Psoas muscle (tissue), 8 donors: ENCODE data around the gene TBC1D22A. TPM values are rescaled to one million over a fixed set of nuclear protein-coding genes. Genes with fewer than 3 reads are reported as not detected.

ENCODE experiments used
- ATAC-seq, 4 donors: fragments of 200-7000 bp; cut with Tn5 transposase; one replicate each; pipeline ENCODE4 v1.9.1; 2020; ENCODE audit warnings: moderate library complexity in 3 of 4, mild to moderate bottlenecking in 2 of 4
- DNase-seq, 2 donors: peaks; one replicate each; pipeline ENCODE4 v3.0.0-alpha.2; 2020
- H3K27ac ChIP-seq: fragments of 200-600 bp; one replicate; pipeline ENCODE4 v1.8.0; 2022
- H3K27me3 ChIP-seq, 3 donors: fragments of 200-600 bp in 1 of 3; one replicate each; pipeline versions ENCODE4 v1.6.1 to v1.8.0; 2013 to 2022; ENCODE audit warnings: low read length in 2 of 3, mild to moderate bottlenecking in 2 of 3, moderate library complexity in 1 of 3; ENCODE audit not compliant: insufficient read depth in 3 of 3
- H3K36me3 ChIP-seq, 2 donors: fragments of 200-600 bp in 1 of 2; one replicate each; pipeline versions ENCODE4 v1.6.1 to v1.8.0; 2013 to 2022; ENCODE audit warnings: low read depth in 1 of 2, mild to moderate bottlenecking in 1 of 2, moderate library complexity in 1 of 2; ENCODE audit not compliant: insufficient read depth in 1 of 2
- H3K4me1 ChIP-seq: fragments of 200-600 bp; one replicate; pipeline ENCODE4 v1.8.0; 2022
- H3K4me3 ChIP-seq: fragments of 200-600 bp; one replicate; pipeline ENCODE4 v1.8.0; 2022; ENCODE audit warnings: mild to moderate bottlenecking
- H3K9me3 ChIP-seq: fragments of 200-600 bp; one replicate; pipeline ENCODE4 v1.8.0; 2022
- CTCF ChIP-seq: fragments of 200-600 bp; IDR thresholded peaks from one replicate; pipeline ENCODE4 v1.8.0; 2022; ENCODE audit warnings: antibody characterized with exemption
- WGBS, 3 donors: extraction: QIAGEN DNeasy Blood & Tissue Kit; methylation state at CpG; one replicate each; pipeline versions ENCODE4 v1.1.6 to v1.1.7; 2013; 5-methylcytosine and 5-hydroxymethylcytosine counted together
- intact Hi-C, 2 donors: fragments of 100-400 bp; cut with DNase I; formaldehyde crosslinking; loops; one replicate each; pipeline versions ENCODE4 v1.11.0 to v1.14.2; 2022
- polyA plus RNA-seq, 3 donors: library from polyadenylated mRNA; stranded (reverse); fragments of 200-250 nt; gene quantifications; one replicate each; pipeline ENCODE4 v1.2.3, GENCODE V29; 2013
- total RNA-seq, 4 donors: library from RNA; stranded (reverse); fragmentation: NEBNext Ultra II Directional in 2 of 4; extraction: Animal tissue kit (Norgen Biotek cat#: 25700) in 2 of 4; gene quantifications; one replicate each; pipeline versions ENCODE4 v1.2.1 to v1.2.4, GENCODE V29; 2021 to 2023
- donor health status: healthy with polysubstance abuse.
- donor health status: DM: no; HTN: no; CAD: no; lungs with moderate emphysema.
- donor health status: Bipolar disorder and iron deficiency.
- donor health status: healthy.
- donor health status: DM: yes; HTN: yes; CAD: no.
- donor health status: DM: no; HTN: no; CAD: no.
- donor health status: DM: no; HTN: no; CAD: no.
- donor health status: DM: yes; HTN: yes; CAD: no.

TBC1D22A gene
- total and polyA plus RNA-seq, 7 donors: 11.7 to 25.0 (median 18.9) TPM

- Histone ChIP-seq H3K27ac (no peak overlapping the region), H3K27me3 (no peaks in the 10 kb centered on the region), H3K4me3 (no peak overlapping the region), H3K9me3 (no peaks in the 10 kb centered on the region), H3K36me3 (no peaks in the 10 kb centered on the region), H3K4me1 (no peaks in the 10 kb centered on the region)
- no peak for TF ChIP-seq CTCF
- WGBS, 3 donors: 87 to 93% (median 90%) methylated on average over 7 of the region's 7 CpGs
- intact Hi-C loops: no loop called here
- ATAC-seq (no peak), DNase-seq (no peak)
These were observed 183.0 kb downstream of the TBC1D22A start for GRCh38 chr22:46945481-46945880.

- H3K27ac ChIP-seq: no peak overlapping the region
- H3K4me1 ChIP-seq: no peaks in the 10 kb centered on the region
- H3K27me3 ChIP-seq: no peaks in the 10 kb centered on the region
- no peaks in the 10 kb centered on the region for H3K36me3 ChIP-seq
- intact Hi-C loops: no loop called here
- ATAC-seq: no peak
- H3K9me3 ChIP-seq: no peaks in the 10 kb centered on the region
- no peak overlapping the region for H3K4me3 ChIP-seq
- no peak for DNase-seq
- WGBS, 3 donors: 96 to 97% (median 96%) methylated on average over 7 of the region's 7 CpGs
- no peak for TF ChIP-seq CTCF
These were observed 184.0 kb downstream of the TBC1D22A start for GRCh38 chr22:46946383-46946962.

- H3K4me1 ChIP-seq: no peaks in the 10 kb centered on the region
- DNase-seq (no peak), ATAC-seq (no peak)
- H3K27me3 ChIP-seq: no peaks in the 10 kb centered on the region
- WGBS, 3 donors: 90 to 91% (median 90%) methylated on average over 14 of the region's 14 CpGs
- no peaks in the 10 kb centered on the region for H3K9me3 ChIP-seq
- intact Hi-C loops: no loop called here
- TF ChIP-seq CTCF: no peak
- H3K36me3 ChIP-seq: no peaks in the 10 kb centered on the region
- H3K27ac ChIP-seq: no peak overlapping the region
- H3K4me3 ChIP-seq: no peak overlapping the region
These were observed 185.2 kb downstream of the TBC1D22A start for GRCh38 chr22:46947516-46948257.

GRCh38 chr22:46948411-46949144 lies 186.1 kb downstream of the TBC1D22A start:
- H3K9me3 ChIP-seq: no peaks in the 10 kb centered on the region
- DNase-seq: no peak
- H3K27ac ChIP-seq: no peak overlapping the region
- no peak for TF ChIP-seq CTCF
- H3K27me3 ChIP-seq: no peaks in the 10 kb centered on the region
- no peaks in the 10 kb centered on the region for H3K4me1 ChIP-seq
- H3K36me3 ChIP-seq: no peaks in the 10 kb centered on the region
- WGBS, 3 donors: 95 to 96% (median 96%) methylated on average over 16 of the region's 16 CpGs
- intact Hi-C loops: no loop called here
- H3K4me3 ChIP-seq: no peak overlapping the region
- no peak for ATAC-seq
